ENCODE results near the gene PGAP6.

PGAP6 gene

GRCh38 chr16:330741-331140, 51.0 kb downstream of the PGAP6 start:
- no peak for DNase-seq (ENCODE audit: low spot score)

DNA sequence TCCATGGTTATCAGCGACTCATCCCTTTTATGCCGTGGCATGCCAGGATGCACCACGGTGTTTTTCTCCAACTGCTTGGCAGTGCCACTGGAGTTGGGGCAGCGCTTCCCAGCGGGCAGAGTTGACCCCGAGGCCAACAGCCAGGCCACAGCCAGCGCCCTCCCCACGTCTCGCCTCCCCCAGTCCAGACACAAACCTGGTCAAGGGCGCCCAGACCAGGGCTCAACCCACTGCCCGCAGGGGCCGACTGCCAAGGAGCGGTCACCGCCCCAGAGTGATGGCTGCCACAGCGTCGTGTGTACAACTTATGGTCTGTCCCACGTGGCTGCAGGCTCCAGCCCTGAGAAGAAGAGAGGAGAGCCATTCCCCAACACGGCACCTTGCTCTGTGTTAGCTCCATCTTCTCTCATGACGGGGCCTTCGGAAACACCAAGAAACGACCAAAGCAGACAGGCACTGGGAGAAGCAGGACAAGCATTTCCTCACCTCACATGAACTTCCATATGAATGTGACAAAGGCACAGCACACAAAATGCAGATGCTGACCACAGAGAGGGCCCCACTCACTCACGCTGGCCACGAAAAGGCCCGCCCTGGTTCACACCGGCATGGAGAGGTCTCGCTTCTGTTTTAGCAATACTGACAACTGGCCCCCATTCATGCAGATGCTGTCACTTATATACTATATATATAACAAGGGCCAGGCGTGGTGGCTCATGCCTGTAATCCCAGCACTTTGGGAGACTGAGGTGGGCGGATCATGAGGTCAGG, 56.2 kb downstream of the PGAP6 start:
- DNase-seq (ENCODE audit: low spot score), result no peak

- no peak for DNase-seq (ENCODE audit: low spot score)
Observed at GRCh38 chr16:324451-325334, 57.1 kb downstream of the PGAP6 start.

DNA sequence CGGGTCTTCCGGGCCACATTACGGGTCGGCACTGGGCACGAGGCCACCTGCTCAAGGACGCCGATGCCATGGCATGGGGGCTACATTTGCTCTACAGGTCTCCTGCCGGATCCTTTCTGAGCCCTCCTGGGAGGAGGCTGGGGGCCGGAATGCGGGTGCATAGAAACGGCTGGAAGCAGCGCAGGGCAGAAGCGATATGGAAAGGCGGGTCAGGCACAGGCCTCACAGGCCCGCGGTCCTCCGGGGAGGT, 57.7 kb downstream of the PGAP6 start:
- no peak for DNase-seq (ENCODE audit: low spot score)

DNA sequence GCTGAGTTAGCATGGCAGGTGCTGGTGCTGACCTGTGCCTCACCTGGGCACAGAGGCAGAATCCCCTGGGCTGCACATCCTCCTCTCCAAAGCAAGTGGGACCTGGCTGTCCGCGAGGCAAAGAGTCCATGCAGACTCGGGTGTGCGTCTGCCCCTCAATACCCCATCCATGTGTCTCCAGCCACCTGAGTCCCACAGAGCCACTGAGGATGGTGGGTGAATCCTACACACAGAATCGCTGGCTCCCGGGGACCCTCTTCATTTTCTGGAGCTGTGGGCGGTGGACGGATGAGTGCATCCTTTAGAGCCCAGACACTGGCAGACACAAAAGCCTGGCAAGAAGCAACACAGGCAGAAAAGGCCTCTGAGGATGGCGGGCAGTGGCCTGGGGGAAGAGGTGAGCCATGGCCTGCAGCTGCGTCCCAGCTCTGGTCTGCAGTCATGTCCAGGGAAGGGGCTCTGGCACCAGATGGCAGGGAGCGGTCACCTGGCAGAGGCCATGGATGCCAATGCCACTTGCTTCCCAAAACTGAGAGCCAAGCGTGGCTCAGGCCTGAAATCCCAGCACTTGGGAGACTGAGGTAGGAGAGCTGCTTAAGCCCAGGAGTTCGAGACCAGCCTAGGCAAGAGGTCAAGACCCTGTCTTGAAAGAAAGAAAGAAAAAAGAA, 59.2 kb downstream of the PGAP6 start:
- no peak for DNase-seq (ENCODE audit: low spot score)

- DNase-seq (ENCODE audit: low spot score), result no peak
Observed at GRCh38 chr16:321532-321931, 60.2 kb downstream of the PGAP6 start.
